Measurements from ENCODE around the gene B3GNT9. TPM values are rescaled to one million over a fixed set of nuclear protein-coding genes. Genes with fewer than 3 reads are reported as not detected.

Gene B3GNT9
- total RNA-seq, 2 experiments from 2014 or later: 2.0 to 2.1 TPM

- ChIA-PET CTCF (interaction anchor here (0.7 to 0.8 kb wide), 2 partner anchors 95 to 699 kb away, joined by 4 read pairs; no protein-coding TSS in a partner anchor), POLR2A (no interaction called here)
Measured at GRCh38 chr16:67112591-67113399, 38.0 kb downstream of the B3GNT9 start.

GRCh38 chr16:67111951-67112444, 38.8 kb downstream of the B3GNT9 start:
- ChIA-PET CTCF (interaction anchor here (0.6 to 1.0 kb wide), 5 partner anchors 43 to 699 kb away, joined by 3 to 5 read pairs (median 4); no protein-coding TSS in a partner anchor), POLR2A (no interaction called here)

- POLR2A ChIA-PET: interaction anchor here (0.5 to 0.6 kb wide), 2 partner anchors 44 to 137 kb away, joined by 3 to 4 read pairs; no protein-coding TSS in a partner anchor
- CTCF ChIA-PET: interaction anchor here (0.6 to 1.5 kb wide), 5 partner anchors 26 to 156 kb away, joined by 3 to 5 read pairs (median 3); no protein-coding TSS in a partner anchor
Measured at GRCh38 chr16:67109407-67110135, 41.2 kb downstream of the B3GNT9 start, which contains the start of gene PHAF1. PHAF1 (plus strand) TSS chr16:67109941; CDS start chr16:67110176, 235 bp downstream.

- POLR2A ChIA-PET: interaction anchor here (0.6 kb wide), 1 partner anchor 44 kb away, joined by 3 read pairs; no protein-coding TSS in a partner anchor
- CTCF ChIA-PET: interaction anchor here (0.8 to 1.5 kb wide), 2 partner anchors 95 to 155 kb away, joined by 3 read pairs; no protein-coding TSS in a partner anchor
Measured at GRCh38 chr16:67108931-67109406, 41.8 kb downstream of the B3GNT9 start.

GRCh38 chr16:67108489-67108888, 42.3 kb downstream of the B3GNT9 start:
- POLR2A ChIA-PET: no interaction called here

GRCh38 chr16:67105881-67106280, 44.9 kb downstream of the B3GNT9 start:
- CTCF ChIA-PET: interaction anchor here (1.0 to 1.3 kb wide), 3 partner anchors 27 to 128 kb away, joined by 3 read pairs; no protein-coding TSS in a partner anchor

More at GRCh38 chr16:67108489-67108888, 42.3 kb downstream of the B3GNT9 start:
- CTCF ChIA-PET: interaction anchor here (0.5 to 0.8 kb wide), 2 partner anchors 67 to 94 kb away, joined by 3 read pairs; no protein-coding TSS in a partner anchor

DNA sequence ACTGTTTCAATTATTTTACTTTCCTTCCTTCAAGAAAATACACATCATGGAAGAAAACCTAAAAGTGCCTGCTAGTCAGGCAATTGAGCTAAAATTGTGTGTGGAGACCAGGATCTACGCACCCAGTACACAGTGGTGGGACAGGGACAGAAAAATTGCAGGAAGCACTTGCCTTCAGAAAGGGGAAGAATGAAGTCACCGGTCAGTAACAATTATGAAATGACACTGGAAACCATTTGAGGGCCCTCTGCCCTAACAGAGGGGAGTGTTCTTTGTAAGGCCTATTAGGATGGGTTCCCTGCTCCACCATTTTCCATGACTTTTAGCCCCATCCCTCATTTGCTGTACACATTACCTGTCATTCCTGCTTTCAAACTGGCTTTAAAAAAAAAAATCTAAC, 45.6 kb downstream of the B3GNT9 start:
- CTCF ChIA-PET: interaction anchor here (1.0 kb wide), 1 partner anchor 27 kb away, joined by 3 read pairs; no protein-coding TSS in a partner anchor

More at GRCh38 chr16:67105881-67106280, 44.9 kb downstream of the B3GNT9 start:
- POLR2A ChIA-PET: interaction anchor here (0.6 kb wide), 1 partner anchor 117 kb away, joined by 5 read pairs; no protein-coding TSS in a partner anchor

DNA sequence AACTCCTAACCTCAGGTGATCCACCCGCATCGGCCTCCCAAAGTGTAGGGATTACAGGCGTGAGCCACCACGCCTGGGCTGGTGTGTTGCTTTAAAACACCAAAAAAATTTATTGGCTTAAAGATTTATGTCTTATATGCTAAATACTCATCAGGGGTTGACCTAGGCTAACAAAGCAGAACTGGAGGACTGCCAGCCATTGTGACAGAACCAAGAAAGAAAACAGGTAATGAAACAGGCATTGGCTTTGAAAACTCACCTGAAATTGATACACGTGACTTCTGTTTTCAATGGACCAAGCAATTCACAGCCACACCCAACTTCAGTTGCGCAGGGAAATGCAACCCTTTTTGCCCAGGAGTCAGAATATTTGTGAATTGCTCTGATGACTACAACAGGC, 46.0 kb downstream of the B3GNT9 start:
- POLR2A ChIA-PET: no interaction called here
- CTCF ChIA-PET: no interaction called here

More for the DNA sequence above, 45.6 kb downstream of the B3GNT9 start:
- POLR2A ChIA-PET: no interaction called here

- POLR2A ChIA-PET: interaction anchor here (0.7 kb wide), 1 partner anchor 168 kb away, joined by 4 read pairs; no protein-coding TSS in a partner anchor
- CTCF ChIA-PET: no interaction called here
Measured at GRCh38 chr16:67104061-67104460, 46.7 kb downstream of the B3GNT9 start.

GRCh38 chr16:67101311-67102082, 49.3 kb downstream of the B3GNT9 start:
- ChIA-PET CTCF (interaction anchor here (1.0 to 3.5 kb wide), 8 partner anchors 10 to 145 kb away, joined by 3 to 15 read pairs (median 4); no protein-coding TSS in a partner anchor), POLR2A (interaction anchor here (0.6 to 0.9 kb wide), 3 partner anchors 49 to 120 kb away, joined by 3 to 5 read pairs (median 4); no protein-coding TSS in a partner anchor)

DNA sequence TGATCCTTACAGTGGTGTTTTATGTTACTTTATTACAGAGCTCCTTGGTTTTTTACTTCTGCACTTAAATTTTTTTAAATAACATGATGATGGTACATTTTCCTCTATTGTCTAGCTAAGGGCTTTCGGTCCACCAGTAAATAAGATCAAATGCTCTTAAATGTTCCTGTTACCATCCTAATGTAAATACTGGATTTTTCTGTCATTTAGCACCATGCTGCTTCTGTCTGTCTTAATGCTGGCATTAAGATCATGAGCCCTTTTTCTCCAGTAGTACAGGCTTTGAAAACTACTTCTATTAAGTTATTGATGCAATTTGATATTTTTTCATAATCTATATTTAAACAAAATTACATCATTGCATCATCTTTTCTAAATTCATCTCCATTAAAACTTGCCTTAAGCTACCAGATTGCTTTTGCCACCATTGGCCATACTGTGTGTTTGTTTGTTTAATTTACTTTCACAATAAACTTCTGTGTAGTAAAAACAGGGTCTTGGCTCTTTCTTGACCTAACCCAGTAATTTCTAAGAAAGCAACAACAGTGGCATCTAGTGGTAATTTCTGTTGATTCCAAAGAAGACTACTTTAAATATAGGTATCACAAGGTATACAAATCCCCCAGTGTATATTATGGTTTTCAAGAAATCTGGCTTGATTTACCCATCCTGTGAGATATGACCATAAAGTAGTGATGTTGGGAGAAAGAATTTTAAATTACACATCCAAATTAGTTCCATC, 50.1 kb downstream of the B3GNT9 start:
- ChIA-PET POLR2A (interaction anchor here (0.8 kb wide), 1 partner anchor 48 kb away, joined by 3 read pairs; no protein-coding TSS in a partner anchor), CTCF (interaction anchor here (1.1 to 3.5 kb wide), 6 partner anchors 26 to 87 kb away, joined by 3 to 15 read pairs (median 4); no protein-coding TSS in a partner anchor)

GRCh38 chr16:67098599-67098998, 52.2 kb downstream of the B3GNT9 start:
- ChIA-PET CTCF (no interaction called here), POLR2A (interaction anchor here (0.7 kb wide), 1 partner anchor 60 kb away, joined by 5 read pairs; no protein-coding TSS in a partner anchor)

Other genes starting within 250 kb of the B3GNT9 start
- gene CDH16, start 232.1 kb downstream of the B3GNT9 start, total RNA-seq: not detected
- gene RRAD, start 225.5 kb downstream of the B3GNT9 start, total RNA-seq: under 1 TPM; 0.32 to 0.50 TPM
- 100 to 1,000 TPM; 174 to 177 TPM for gene CIAO2B, start 216.6 kb downstream of the B3GNT9 start, total RNA-seq
- 10 to 100 TPM; 25.0 to 28.7 TPM for gene CES2, start 215.5 kb downstream of the B3GNT9 start, total RNA-seq
- gene CES3, start 189.7 kb downstream of the B3GNT9 start, total RNA-seq: under 1 TPM; 0.31 to 0.57 TPM
- 1 to 10 TPM; 4.5 to 5.2 TPM for gene CES4A, start 162.4 kb downstream of the B3GNT9 start, total RNA-seq
- 100 to 1,000 TPM; 140 to 147 TPM for gene CBFB, start 121.8 kb downstream of the B3GNT9 start, total RNA-seq
- 10 to 100 TPM; 18.1 to 20.0 TPM for gene PHAF1, start 41.1 kb downstream of the B3GNT9 start, total RNA-seq
- 10 to 100 TPM; 18.0 to 19.0 TPM for gene TRADD, start 8.9 kb upstream of the B3GNT9 start, total RNA-seq
- gene FBXL8, start 9.0 kb upstream of the B3GNT9 start, total RNA-seq: 10 to 100 TPM; 11.8 to 12.2 TPM
- 10 to 100 TPM in 1 of 2 experiments, 1 to 10 TPM in 1; 7.6 to 11.4 TPM for gene HSF4, start 13.7 kb upstream of the B3GNT9 start, total RNA-seq
- 1 to 10 TPM; 4.9 to 5.2 TPM for gene NOL3, start 19.5 kb upstream of the B3GNT9 start, total RNA-seq
- 10 to 100 TPM; 18.6 to 22.4 TPM for gene MATCAP1, start 33.0 kb upstream of the B3GNT9 start, total RNA-seq
- gene EXOC3L1, start 39.1 kb upstream of the B3GNT9 start, total RNA-seq: under 1 TPM in 1 of 2 experiments, not detected in 1; 0.19 TPM
- gene E2F4, start 41.2 kb upstream of the B3GNT9 start, total RNA-seq: 100 to 1,000 TPM; 146 to 151 TPM
- 1 to 10 TPM; 5.5 to 5.8 TPM for gene ELMO3, start 48.1 kb upstream of the B3GNT9 start, total RNA-seq
- 10 to 100 TPM; 61.2 to 61.7 TPM for gene TMEM208, start 76.1 kb upstream of the B3GNT9 start, total RNA-seq
- gene FHOD1, start 96.5 kb upstream of the B3GNT9 start, total RNA-seq: 100 to 1,000 TPM; 113 to 118 TPM
- 1 to 10 TPM; 6.7 to 7.8 TPM for gene SLC9A5, start 98.0 kb upstream of the B3GNT9 start, total RNA-seq
- gene PLEKHG4, start 128.5 kb upstream of the B3GNT9 start, total RNA-seq: 10 to 100 TPM; 25.8 to 26.1 TPM
- 1 to 10 TPM; 1.4 to 1.5 TPM for gene KCTD19, start 175.7 kb upstream of the B3GNT9 start, total RNA-seq
- gene LRRC36, start 175.8 kb upstream of the B3GNT9 start, total RNA-seq: 1 to 10 TPM in 1 of 2 experiments, under 1 TPM in 1; 0.55 to 1.1 TPM
- not detected for gene TPPP3, start 242.5 kb upstream of the B3GNT9 start, total RNA-seq

Measured in activated CD8-positive, alpha-beta memory T cell treated with anti-CD3 and anti-CD28 coated beads for 36 hours (primary cell).